GM12878 (cell line): ENCODE results near the gene RMI2. TPM values are rescaled to one million over a fixed set of nuclear protein-coding genes. Genes with fewer than 3 reads are reported as not detected.

Experiments
- ATAC-seq: fragments of 200-7000 bp; cut with Tn5 transposase; 3 replicates; pipeline ENCODE4 v1.9.1; 2020; ENCODE audit warnings: mild to moderate bottlenecking, moderate library complexity
- BruUV-seq: library from RNA; stranded (reverse); fragments of 400-500 nt; replicated peaks from 2 replicates; lab custom pipeline; 2021; lab: Mats Ljungman, UMichigan
- CTCF ChIA-PET: fragments of 300-600 bp; sonication (Branson Sonifier 250); formaldehyde crosslinking; extraction: SDS; loops from one replicate; lab custom pipeline; 2021; ENCODE audit warnings: inconsistent platforms; lab: Yijun Ruan, JAX
- POLR2A ChIA-PET: fragments of 350-600 bp; formaldehyde crosslinking; extraction: SDS; loops from one replicate; lab custom pipeline; 2021; ENCODE audit warnings: inconsistent platforms; lab: Charles Lee
- RAD21 ChIA-PET: fragments of 300-600 bp; sonication (Branson Sonifier 250); formaldehyde crosslinking; loops from one replicate; lab custom pipeline; 2023; ENCODE audit warnings: antibody characterized with exemption; ENCODE audit not compliant: unreplicated experiment; lab: Charles Lee
- SMC1A ChIA-PET: fragments of 300-600 bp; sonication (Branson Sonifier 250); formaldehyde crosslinking; loops from one replicate; lab custom pipeline; 2023; ENCODE audit not compliant: unreplicated experiment, uncharacterized antibody; lab: Charles Lee
- DNase-seq: peaks from one replicate; pipeline ENCODE4 v3.0.0-alpha.2; 2011; ENCODE audit warnings: low read depth, low spot score
- FAIRE-seq: peaks from 3 replicates; lab custom pipeline; 2011; peaks lifted over from hg19 to GRCh38; lab: Jason Lieb, UNC
- H2AFZ ChIP-seq: 2 replicates; pipeline ENCODE4 v1.6.0; 2011; ENCODE audit warnings: low read depth, low read length, control low read depth; ENCODE audit not compliant: control insufficient read depth
- H3K27ac ChIP-seq: 2 replicates; pipeline ENCODE4 v1.5.1; 2011; ENCODE audit warnings: control low read depth; ENCODE audit not compliant: control insufficient read depth, insufficient read depth
- H3K27me3 ChIP-seq, 2 experiments: replicated peaks in 1 of 2; 2 replicates each; pipeline versions ENCODE4 v1.6.0 to v1.6.1; 2011; ENCODE audit warnings: low read length in 1 of 2; ENCODE audit not compliant: control insufficient read depth in 2 of 2, insufficient read depth in 2 of 2
- H3K36me3 ChIP-seq, 2 experiments: 2 replicates each; pipeline ENCODE4 v1.5.1; 2011; ENCODE audit warnings: low read length in 1 of 2; ENCODE audit not compliant: control insufficient read depth in 2 of 2, insufficient read depth in 2 of 2
- H3K4me1 ChIP-seq: 2 replicates; pipeline ENCODE4 v1.6.1; 2011; ENCODE audit warnings: mild to moderate bottlenecking, low read length, moderate library complexity, mixed read lengths; ENCODE audit not compliant: control insufficient read depth, insufficient read depth
- H3K4me2 ChIP-seq: 2 replicates; pipeline ENCODE4 v1.6.0; 2011; ENCODE audit warnings: control low read depth; ENCODE audit not compliant: control insufficient read depth, insufficient read depth
- H3K4me3 ChIP-seq: fragments of 200-600 bp; sonication (generic); 2 replicates; pipeline ENCODE4 v1.5.1; 2016
- H3K79me2 ChIP-seq: 2 replicates; pipeline ENCODE4 v1.6.0; 2011; ENCODE audit warnings: low read length; ENCODE audit not compliant: control insufficient read depth, insufficient read depth
- H3K9ac ChIP-seq: 2 replicates; pipeline ENCODE4 v1.8.0; 2011; ENCODE audit warnings: low read length, control low read depth, mixed read lengths; ENCODE audit not compliant: control insufficient read depth, insufficient read depth
- H3K9me3 ChIP-seq: replicated peaks from 3 replicates; pipeline ENCODE4 v1.5.1; 2011; ENCODE audit warnings: mild to moderate bottlenecking, low read length; ENCODE audit not compliant: control insufficient read depth, insufficient read depth
- H4K20me1 ChIP-seq: 2 replicates; pipeline ENCODE4 v1.6.0; 2011; ENCODE audit not compliant: control insufficient read depth, insufficient read depth
- ATF2 ChIP-seq: IDR thresholded peaks from 2 replicates; pipeline ENCODE4 v1.6.1; 2012; ENCODE audit warnings: low read length, inconsistent platforms
- ATF7 ChIP-seq: fragments of 450-650 bp; IDR thresholded peaks from 2 replicates; pipeline ENCODE4 v1.6.1; 2016; ENCODE audit warnings: low read depth, mild to moderate bottlenecking
- CBX5 ChIP-seq: sonication (generic); IDR thresholded peaks from 2 replicates; pipeline ENCODE4 v1.6.1; 2016; ENCODE audit warnings: low read depth, moderate library complexity, mild to moderate bottlenecking, inconsistent platforms
- EED ChIP-seq: sonication (generic); IDR thresholded peaks from 2 replicates; pipeline ENCODE4 v1.6.1; 2016; ENCODE audit warnings: antibody characterized with exemption, low read depth
- EZH2 ChIP-seq: IDR thresholded peaks from 2 replicates; pipeline ENCODE4 v1.6.1; 2012; ENCODE audit warnings: low read depth, mild to moderate bottlenecking, control low read depth, inconsistent platforms, low read length, borderline replicate concordance; ENCODE audit not compliant: control insufficient read depth
- IRF5 ChIP-seq: fragments of 450-650 bp; IDR thresholded peaks from 2 replicates; pipeline ENCODE4 v1.6.1; 2017; ENCODE audit warnings: borderline replicate concordance
- MLLT1 ChIP-seq: fragments of 450-650 bp; IDR thresholded peaks from 2 replicates; pipeline ENCODE4 v1.6.1; 2016; ENCODE audit warnings: mild to moderate bottlenecking
- PRDM15 ChIP-seq: fragments of 450-650 bp; formaldehyde crosslinking; IDR thresholded peaks from 2 replicates; pipeline ENCODE4 v1.4.0; 2020; ENCODE audit warnings: mild to moderate bottlenecking, moderate library complexity
- SMAD1 ChIP-seq: fragments of 450-650 bp; IDR thresholded peaks from 2 replicates; pipeline ENCODE4 v1.6.1; 2018; ENCODE audit warnings: mild to moderate bottlenecking, low read depth; ENCODE audit not compliant: partially characterized antibody
- ZNF384 ChIP-seq: IDR thresholded peaks from 2 replicates; pipeline ENCODE4 v1.6.1; 2012; ENCODE audit warnings: low read depth, mild to moderate bottlenecking, low read length, improper control_type of control experiment, borderline replicate concordance
- ZNF687 ChIP-seq: fragments of 450-650 bp; IDR thresholded peaks from 2 replicates; pipeline ENCODE4 v1.6.1; 2017; ENCODE audit warnings: mild to moderate bottlenecking, moderate library complexity
- WGBS: methylation state at CpG from one replicate; pipeline ENCODE4 v1.1.6; 2016; ENCODE audit warnings: low lambda C conversion rate; ENCODE audit not compliant: insufficient replicate concordance, insufficient coverage; ENCODE audit errors: missing lambda C conversion rate; 5-methylcytosine and 5-hydroxymethylcytosine counted together
- in situ Hi-C: fragments of 300-500 bp; cut with MboI; formaldehyde crosslinking; loops from 9 replicates; pipeline ENCODE4 v1.14.3; 2018; ENCODE audit warnings: mixed read lengths
- intact Hi-C: fragments of 100-400 bp; cut with micrococcal nuclease; formaldehyde crosslinking; loops from one replicate; pipeline ENCODE4 v1.14.2; 2022; ENCODE audit not compliant: unreplicated experiment
- polyA plus RNA-seq, 11 experiments: library from polyadenylated mRNA; depleted of rRNA in 4 of 11; unstranded in 6 of 11; stranded (reverse) in 5 of 11; fragments of >200 nt; fragmentation: Nextera tagmentation in 4 of 11; fragmentation: Illumina TruSeq in 1 of 11; extraction: Ambion mirVana in 4 of 11; extraction: Trizol in 1 of 11; gene quantifications; 1 replicate in 1 of 11; 2 replicates in 10 of 11; pipeline versions ENCODE4 v1.2.1 to v1.2.3, GENCODE V29; 2011 to 2016; ENCODE audit warnings: inconsistent platforms in 2 of 11, missing spikeins in 2 of 11, low read depth in 1 of 11
- total RNA-seq, 4 experiments: library from RNA; depleted of rRNA in 3 of 4; stranded (reverse); fragments of >200 nt in 3 of 4; fragmentation: Illumina TruSeq in 1 of 4; extraction: Trizol in 1 of 4; gene quantifications; 2 replicates each; pipeline versions ENCODE4 v1.2.1 to v1.2.3, GENCODE V29; 2013 to 2021

The RMI2 gene
- total and polyA plus RNA-seq, 10 of the 15 experiments (the other 5 are each of a cell fraction or from before 2014, with no cell fraction given): 9.6 to 68.8 (median 32.1) TPM

- no peaks in the 10 kb centered on the region for H3K27me3 ChIP-seq
- ChIA-PET RAD21 (no interaction called here), CTCF (no interaction called here), SMC1A (interaction anchor here (1.2 to 3.8 kb wide), 3 partner anchors 19 to 76 kb away, joined by 3 to 16 read pairs (median 4); no protein-coding TSS in a partner anchor), POLR2A (interaction anchor here (0.6 to 0.9 kb wide), 2 partner anchors 12 to 18 kb away, joined by 3 to 5 read pairs; no protein-coding TSS in a partner anchor)
- 54% methylated on average over 6 of the region's 6 CpGs for WGBS
- ATAC-seq (no peak), DNase-seq (no peak), FAIRE-seq (no peak)
- in situ Hi-C loops: no loop called here
- H3K9ac ChIP-seq: no peak overlapping the region
- H3K9me3 ChIP-seq: no peaks in the 10 kb centered on the region; the same call in 2 of the 3 replicates
- no peak overlapping the region for H3K27ac ChIP-seq
- intact Hi-C loops: no loop called here
- no peak overlapping the region for H2AFZ ChIP-seq
- H3K36me3 ChIP-seq: no peaks in the 10 kb centered on the region
- no peak overlapping the region for H3K4me3 ChIP-seq
- no TSS peak for BruUV-seq
- H4K20me1 ChIP-seq: no peaks in the 10 kb centered on the region
- H3K79me2 ChIP-seq: no peaks in the 10 kb centered on the region
- H3K4me2 ChIP-seq: no peak overlapping the region
- no peaks in the 10 kb centered on the region for H3K4me1 ChIP-seq
- no peak for TF ChIP-seq PRDM15 (CRISPR knock-in tag)
- TF ChIP-seq SMAD1: no peak
- no peak for TF ChIP-seq ZNF687
- no peak for TF ChIP-seq ATF2
- TF ChIP-seq EED: no peak
- no peak for TF ChIP-seq ZNF384
- no peak for TF ChIP-seq EZH2
- TF ChIP-seq CBX5: no peak
- TF ChIP-seq ATF7: no peak
- TF ChIP-seq MLLT1: no peak
- no peak for TF ChIP-seq IRF5
These were observed 10.3 kb upstream of the RMI2 start for GRCh38 chr16:11334831-11335404.
